Fibroblast of lung (primary cell): ENCODE measurements around the gene ITPR1. TPM values are rescaled to one million over a fixed set of nuclear protein-coding genes. Genes with fewer than 3 reads are reported as not detected.

Experiments
- DNase-seq, 2 donors: peaks; one replicate each; pipeline versions ENCODE4 v3.0.0 to v3.0.0-alpha.2; 2010; ENCODE audit warnings: low read depth in 2 of 2
- H2AFZ ChIP-seq: 2 replicates; pipeline ENCODE4 v1.5.1; 2012; ENCODE audit warnings: low read length, control low read depth, inconsistent platforms
- H3K27ac ChIP-seq: 2 replicates; pipeline ENCODE4 v1.5.1; 2011; ENCODE audit warnings: low read length, control low read depth; ENCODE audit not compliant: insufficient read depth
- H3K27me3 ChIP-seq: 2 replicates; pipeline ENCODE4 v1.5.1; 2011; ENCODE audit warnings: mild to moderate bottlenecking, low read length; ENCODE audit not compliant: control insufficient read depth, insufficient read depth
- H3K36me3 ChIP-seq: 2 replicates; pipeline ENCODE4 v1.5.1; 2011; ENCODE audit warnings: low read length; ENCODE audit not compliant: control insufficient read depth, insufficient read depth
- H3K4me1 ChIP-seq: 2 replicates; pipeline ENCODE4 v1.5.1; 2011; ENCODE audit warnings: low read length; ENCODE audit not compliant: control insufficient read depth, insufficient read depth; ENCODE audit errors: extremely low read depth
- H3K4me2 ChIP-seq: 2 replicates; pipeline ENCODE4 v1.5.1; 2011; ENCODE audit warnings: low read length, control low read depth; ENCODE audit not compliant: insufficient read depth; ENCODE audit errors: extremely low read depth
- H3K4me3 ChIP-seq, 4 experiments: fragments of 200-600 bp in 1 of 4; sonication (generic) in 1 of 4; replicated peaks in 1 of 4; 2 replicates each; pipeline ENCODE4 v1.5.1; 2011 to 2016; ENCODE audit warnings: low read length in 4 of 4, low read depth in 3 of 4, mild to moderate bottlenecking in 3 of 4, control low read depth in 2 of 4, inconsistent platforms in 1 of 4, mixed read lengths in 1 of 4; ENCODE audit not compliant: insufficient read depth in 1 of 4; ENCODE audit errors: control extremely low read depth in 1 of 4
- H3K79me2 ChIP-seq: 2 replicates; pipeline ENCODE4 v1.5.1; 2012; ENCODE audit warnings: mild to moderate bottlenecking, low read length, inconsistent platforms; ENCODE audit not compliant: control insufficient read depth, insufficient read depth
- H3K9ac ChIP-seq: 2 replicates; pipeline ENCODE4 v1.5.1; 2011; ENCODE audit warnings: mild to moderate bottlenecking, low read length, control low read depth; ENCODE audit not compliant: insufficient read depth
- H3K9me3 ChIP-seq: 2 replicates; pipeline ENCODE4 v1.5.1; 2012; ENCODE audit warnings: low read depth, low read length; ENCODE audit not compliant: control insufficient read depth, insufficient read depth
- H4K20me1 ChIP-seq: 2 replicates; pipeline ENCODE4 v1.5.1; 2011; ENCODE audit warnings: low read length; ENCODE audit not compliant: control insufficient read depth, insufficient read depth; ENCODE audit errors: extremely low read depth
- CTCF ChIP-seq, 2 donors: IDR thresholded peaks in 1 of 2; conservative IDR thresholded peaks in 1 of 2; 1 replicate in 1 of 2; 2 replicates in 1 of 2; pipeline ENCODE4 v1.5.1; 2011 to 2012; ENCODE audit warnings: low read length in 2 of 2, control low read depth in 1 of 2, inconsistent platforms in 1 of 2, low read depth in 1 of 2, mild to moderate bottlenecking in 1 of 2
- EZH2 ChIP-seq: IDR thresholded peaks from 2 replicates; pipeline ENCODE4 v1.5.1; 2012; ENCODE audit warnings: low read length, control low read depth, mild to moderate bottlenecking; ENCODE audit errors: missing control alignments
- polyA plus RNA-seq, 2 donors: library from polyadenylated mRNA; depleted of rRNA in 1 of 2; stranded (reverse) in 1 of 2; unstranded in 1 of 2; fragments of >200 nt; gene quantifications; 2 replicates each; pipeline ENCODE4 v1.2.1, GENCODE V29; 2011 to 2012; ENCODE audit warnings: missing spikeins in 1 of 2
- total RNA-seq: library from RNA; depleted of rRNA; stranded (reverse); fragments of >200 nt; gene quantifications from 2 replicates; pipeline ENCODE4 v1.2.1, GENCODE V29; 2014

ITPR1 gene
- total and polyA plus RNA-seq, 2 donors (not counting 1 experiment from before 2014, with no cell fraction given) = 19.2 to 87.0 TPM

GRCh38 chr3:4575381-4575780, 82.2 kb downstream of the ITPR1 start:
- Histone ChIP-seq H3K9ac (no peak overlapping the region), H3K9me3 (no peaks in the 10 kb centered on the region), H3K79me2 (no peaks in the 10 kb centered on the region), H3K4me3 (no peak overlapping the region), H3K27ac (no peak overlapping the region), H3K27me3 (no peaks in the 10 kb centered on the region), H3K4me2 (no peak overlapping the region), H4K20me1 (no peaks in the 10 kb centered on the region), H3K36me3 (no peaks in the 10 kb centered on the region), H3K4me1 (no peaks in the 10 kb centered on the region), H2AFZ (no peak overlapping the region)
- TF ChIP-seq EZH2 (no peak), CTCF (conservative IDR thresholded peaks at IDR 0.05 in 1 of 2, IDR thresholded peaks at IDR 0.05 in 1 of 2; ENCODE audit: low read depth in 1 of 2, low read length in 2 of 2) (no peak)
- peak in 1 of 2 donors; percentile 78 for DNase-seq

- Histone ChIP-seq H3K9me3 (no peaks in the 10 kb centered on the region), H3K27ac (no peak overlapping the region), H2AFZ (no peak overlapping the region), H4K20me1 (no peaks in the 10 kb centered on the region), H3K4me3 (no peak overlapping the region), H3K4me2 (no peak overlapping the region), H3K4me1 (peaks cover 4% of the 10 kb centered on the region), H3K27me3 (no peaks in the 10 kb centered on the region), H3K9ac (no peak overlapping the region), H3K36me3 (no peaks in the 10 kb centered on the region), H3K79me2 (no peaks in the 10 kb centered on the region)
- DNase-seq = no peak
- TF ChIP-seq CTCF (conservative IDR thresholded peaks at IDR 0.05 in 1 of 2, IDR thresholded peaks at IDR 0.05 in 1 of 2; ENCODE audit: low read depth in 1 of 2, low read length in 2 of 2) (no peak), EZH2 (no peak)
These were observed 84.6 kb downstream of the ITPR1 start for GRCh38 chr3:4577721-4578120.

GRCh38 chr3:4580346-4581123, 87.4 kb downstream of the ITPR1 start:
- H3K9ac ChIP-seq = no peak overlapping the region
- no peaks in the 10 kb centered on the region for H4K20me1 ChIP-seq
- no peaks in the 10 kb centered on the region for H3K36me3 ChIP-seq
- TF ChIP-seq CTCF (conservative IDR thresholded peaks at IDR 0.05 in 1 of 2, IDR thresholded peaks at IDR 0.05 in 1 of 2; ENCODE audit: low read depth in 1 of 2, low read length in 2 of 2) = no peak
- no peak for TF ChIP-seq EZH2
- H3K27me3 ChIP-seq = no peaks in the 10 kb centered on the region
- peaks cover 12% of the 10 kb centered on the region for H3K4me1 ChIP-seq
- no peaks in the 10 kb centered on the region for H3K9me3 ChIP-seq
- H3K27ac ChIP-seq = no peak overlapping the region
- H2AFZ ChIP-seq = no peak overlapping the region
- no peaks in the 10 kb centered on the region for H3K79me2 ChIP-seq
- no peak overlapping the region for H3K4me2 ChIP-seq
- no peak overlapping the region for H3K4me3 ChIP-seq
- no peak for DNase-seq
